ENCODE results near the gene MATN3. TPM values are rescaled to one million over a fixed set of nuclear protein-coding genes. Genes with fewer than 3 reads are reported as not detected.

Gene MATN3
- total and polyA plus RNA-seq, 2 donors (not counting 3 experiments of a cell fraction or from before 2014, with no cell fraction given): 1.8 to 3.4 TPM

GRCh38 chr2:19963386-19963785 is 49.1 kb downstream of the MATN3 start:
- no peak overlapping the region for H3K9ac ChIP-seq (replicated peaks; ENCODE audit: extremely low read depth, insufficient read depth, low read length)
- H4K20me1 ChIP-seq (replicated peaks; ENCODE audit: control insufficient read depth, extremely low read depth, insufficient read depth, low read length): no peaks in the 10 kb centered on the region
- CTCF ChIA-PET: interaction anchor here (1.0 to 3.7 kb wide), 3 partner anchors 8 to 363 kb away, joined by 3 to 23 read pairs (median 6); no protein-coding TSS in a partner anchor
- dilution Hi-C loops (cut with MboI; ENCODE audit: extremely low pct_ligation_motif_present, low sequenced_read_pairs) (no loop called here), intact Hi-C loops (cut with micrococcal nuclease) (no loop called here)
- no peak overlapping the region for H3K27ac ChIP-seq (ENCODE audit: insufficient read depth, low read depth, low read length)
- no peak for TF ChIP-seq CTCF (IDR thresholded peaks at IDR 0.05; ENCODE audit: extremely low read depth in 1 of 2, insufficient read depth in 1 of 2, low read depth in 1 of 2, low read length in 2 of 2)
- TF ChIP-seq POLR2AphosphoS5 (IDR thresholded peaks at IDR 0.05; ENCODE audit: insufficient read depth, low read depth, low read length): no peak
- no peak for TF ChIP-seq MYC (IDR thresholded peaks at IDR 0.05; ENCODE audit: low read depth, low read length)
- no peak for TF ChIP-seq EZH2 (IDR thresholded peaks at IDR 0.05; ENCODE audit: borderline replicate concordance, low read depth, low read length, severe bottlenecking)
- no peak for TF ChIP-seq POLR2A (IDR thresholded peaks at IDR 0.05; ENCODE audit: low read depth, low read length)
- no peak for TF ChIP-seq MAX (IDR thresholded peaks at IDR 0.05; ENCODE audit: insufficient read depth, insufficient read length)
- TF ChIP-seq JUN (IDR thresholded peaks at IDR 0.05; ENCODE audit: borderline replicate concordance, insufficient read depth, insufficient read length, low read depth): no peak
- no peak overlapping the region for H3K4me2 ChIP-seq (ENCODE audit: insufficient read depth, low read length)
- H3K4me3 ChIP-seq (replicated peaks in 1 of 3; ENCODE audit: insufficient read depth in 1 of 3, low read depth in 1 of 3, low read length in 3 of 3): no peak overlapping the region
- H3K9me1 ChIP-seq (replicated peaks; ENCODE audit: control insufficient read depth, extremely low read depth, insufficient read depth, low read length): no peaks in the 10 kb centered on the region
- no peak for DNase-seq (ENCODE audit: low read depth, low spot score)
- H2AFZ ChIP-seq (ENCODE audit: low read depth, low read length): no peak overlapping the region
- H3K4me1 ChIP-seq (ENCODE audit: control insufficient read depth, extremely low read depth, insufficient read depth, low read length): no peaks in the 10 kb centered on the region
- POLR2A ChIA-PET: no interaction called here
- no peak for FAIRE-seq
- no TSS peak for BruUV-seq (replicated peaks)
- no peaks in the 10 kb centered on the region for H3K36me3 ChIP-seq (ENCODE audit: control insufficient read depth in 2 of 2, extremely low read depth in 1 of 2, insufficient read depth in 2 of 2, low read length in 2 of 2)
- H3K27me3 ChIP-seq (ENCODE audit: control insufficient read depth in 2 of 2, insufficient read depth in 2 of 2, low read length in 2 of 2): no peaks in the 10 kb centered on the region
- H3K9me3 ChIP-seq (replicated peaks; ENCODE audit: control insufficient read depth, insufficient read depth, low read length): no peaks in the 10 kb centered on the region
- no peaks in the 10 kb centered on the region for H3K79me2 ChIP-seq (ENCODE audit: control insufficient read depth, insufficient read depth, low read length)

Measured in endothelial cell of umbilical vein (primary cell).